Choroid plexus epithelial cell (primary cell): ENCODE data around the gene MESP1.

Experiments
- DNase-seq: peaks from one replicate; pipeline ENCODE4 v3.0.0-alpha.2; 2010; ENCODE audit warnings: low read depth
- H3K4me3 ChIP-seq: 2 replicates; pipeline ENCODE4 v1.5.1; 2011; ENCODE audit warnings: low read depth, mild to moderate bottlenecking, control low read depth, low read length, moderate library complexity
- TF ChIP-seq, protein P1 (sequence below): conservative IDR thresholded peaks from 2 replicates; pipeline ENCODE4 v1.5.1; 2011; ENCODE audit warnings: low read depth, mild to moderate bottlenecking, control low read depth, inconsistent platforms, low read length, moderate library complexity

Gene MESP1, protein sequence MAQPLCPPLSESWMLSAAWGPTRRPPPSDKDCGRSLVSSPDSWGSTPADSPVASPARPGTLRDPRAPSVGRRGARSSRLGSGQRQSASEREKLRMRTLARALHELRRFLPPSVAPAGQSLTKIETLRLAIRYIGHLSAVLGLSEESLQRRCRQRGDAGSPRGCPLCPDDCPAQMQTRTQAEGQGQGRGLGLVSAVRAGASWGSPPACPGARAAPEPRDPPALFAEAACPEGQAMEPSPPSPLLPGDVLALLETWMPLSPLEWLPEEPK

DNA sequence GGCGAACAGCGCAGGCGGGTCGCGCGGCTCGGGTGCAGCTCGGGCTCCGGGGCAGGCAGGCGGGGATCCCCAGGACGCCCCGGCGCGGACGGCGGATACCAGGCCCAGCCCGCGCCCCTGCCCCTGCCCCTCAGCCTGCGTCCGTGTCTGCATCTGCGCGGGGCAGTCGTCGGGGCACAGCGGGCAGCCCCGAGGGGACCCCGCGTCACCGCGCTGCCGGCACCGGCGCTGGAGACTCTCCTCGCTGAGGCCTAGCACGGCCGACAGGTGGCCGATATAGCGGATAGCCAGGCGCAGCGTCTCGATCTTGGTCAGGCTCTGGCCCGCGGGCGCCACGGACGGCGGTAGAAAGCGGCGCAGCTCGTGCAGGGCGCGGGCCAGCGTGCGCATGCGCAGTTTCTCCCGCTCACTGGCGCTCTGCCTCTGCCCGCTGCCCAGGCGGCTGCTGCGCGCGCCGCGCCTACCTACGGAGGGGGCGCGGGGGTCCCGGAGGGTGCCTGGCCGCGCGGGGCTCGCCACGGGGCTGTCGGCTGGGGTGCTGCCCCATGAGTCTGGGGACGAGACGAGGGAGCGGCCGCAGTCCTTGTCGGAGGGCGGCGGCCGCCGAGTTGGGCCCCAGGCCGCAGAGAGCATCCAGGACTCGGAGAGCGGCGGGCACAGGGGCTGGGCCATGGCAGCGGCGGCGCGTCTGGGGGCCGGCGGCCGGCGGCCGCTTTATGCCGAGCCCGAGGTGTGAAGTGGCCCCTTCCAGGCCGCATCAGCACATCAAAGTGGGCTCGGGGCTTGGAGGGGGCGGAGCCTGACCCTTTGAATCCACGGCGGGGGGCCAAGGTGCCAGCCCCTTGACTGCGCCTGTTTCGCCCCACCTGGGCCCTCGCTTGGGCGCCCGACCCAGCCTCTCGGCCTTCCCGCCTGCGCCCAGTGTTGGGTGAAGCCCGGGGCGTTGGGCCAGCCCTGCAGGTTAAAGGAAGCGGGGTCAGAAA lies at the start of gene MESP1:
Gene MESP1, minus strand, starts transcription at position 690 of the 983 bp plus-strand sequence. Its CDS starts 18 bp downstream, at position 672.
- peak; percentile 92 for DNase-seq
- peak within 1 kb of the TSS; percentile 62 for H3K4me3 ChIP-seq
- TF ChIP-seq, protein P1, sequence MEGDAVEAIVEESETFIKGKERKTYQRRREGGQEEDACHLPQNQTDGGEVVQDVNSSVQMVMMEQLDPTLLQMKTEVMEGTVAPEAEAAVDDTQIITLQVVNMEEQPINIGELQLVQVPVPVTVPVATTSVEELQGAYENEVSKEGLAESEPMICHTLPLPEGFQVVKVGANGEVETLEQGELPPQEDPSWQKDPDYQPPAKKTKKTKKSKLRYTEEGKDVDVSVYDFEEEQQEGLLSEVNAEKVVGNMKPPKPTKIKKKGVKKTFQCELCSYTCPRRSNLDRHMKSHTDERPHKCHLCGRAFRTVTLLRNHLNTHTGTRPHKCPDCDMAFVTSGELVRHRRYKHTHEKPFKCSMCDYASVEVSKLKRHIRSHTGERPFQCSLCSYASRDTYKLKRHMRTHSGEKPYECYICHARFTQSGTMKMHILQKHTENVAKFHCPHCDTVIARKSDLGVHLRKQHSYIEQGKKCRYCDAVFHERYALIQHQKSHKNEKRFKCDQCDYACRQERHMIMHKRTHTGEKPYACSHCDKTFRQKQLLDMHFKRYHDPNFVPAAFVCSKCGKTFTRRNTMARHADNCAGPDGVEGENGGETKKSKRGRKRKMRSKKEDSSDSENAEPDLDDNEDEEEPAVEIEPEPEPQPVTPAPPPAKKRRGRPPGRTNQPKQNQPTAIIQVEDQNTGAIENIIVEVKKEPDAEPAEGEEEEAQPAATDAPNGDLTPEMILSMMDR, result peak; percentile 67

DNA sequence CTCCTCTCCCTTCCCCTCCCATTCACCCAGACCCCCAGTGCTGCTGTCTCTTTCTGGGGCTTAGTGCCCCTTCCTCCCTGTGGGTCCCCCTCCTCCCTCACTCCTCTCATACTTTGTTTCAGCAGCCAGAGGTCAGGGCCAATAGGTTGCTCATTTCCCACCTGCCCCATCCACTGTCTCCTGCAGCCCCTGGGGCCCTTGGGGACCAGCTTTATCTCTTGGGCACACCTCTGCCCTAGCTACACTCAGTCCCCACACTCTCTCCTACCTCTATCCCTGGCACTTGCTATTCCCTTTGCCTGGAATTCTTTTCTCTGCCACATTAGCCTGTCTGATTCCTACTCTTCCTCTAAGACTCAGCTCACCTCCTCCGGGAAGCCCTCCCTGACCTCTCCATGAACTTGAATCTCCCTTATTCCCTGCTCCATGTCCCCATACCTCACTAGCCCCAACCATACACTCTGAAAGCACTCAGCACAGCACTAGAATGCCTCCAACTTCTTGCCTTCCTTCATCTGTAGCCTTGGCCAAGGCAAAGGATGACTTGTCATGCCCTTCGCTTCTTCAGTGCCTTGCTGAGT lies 49.0 kb upstream of the MESP1 start:
- no peak for DNase-seq
- TF ChIP-seq, protein P1, result no peak
- no peak overlapping the region for H3K4me3 ChIP-seq

DNA sequence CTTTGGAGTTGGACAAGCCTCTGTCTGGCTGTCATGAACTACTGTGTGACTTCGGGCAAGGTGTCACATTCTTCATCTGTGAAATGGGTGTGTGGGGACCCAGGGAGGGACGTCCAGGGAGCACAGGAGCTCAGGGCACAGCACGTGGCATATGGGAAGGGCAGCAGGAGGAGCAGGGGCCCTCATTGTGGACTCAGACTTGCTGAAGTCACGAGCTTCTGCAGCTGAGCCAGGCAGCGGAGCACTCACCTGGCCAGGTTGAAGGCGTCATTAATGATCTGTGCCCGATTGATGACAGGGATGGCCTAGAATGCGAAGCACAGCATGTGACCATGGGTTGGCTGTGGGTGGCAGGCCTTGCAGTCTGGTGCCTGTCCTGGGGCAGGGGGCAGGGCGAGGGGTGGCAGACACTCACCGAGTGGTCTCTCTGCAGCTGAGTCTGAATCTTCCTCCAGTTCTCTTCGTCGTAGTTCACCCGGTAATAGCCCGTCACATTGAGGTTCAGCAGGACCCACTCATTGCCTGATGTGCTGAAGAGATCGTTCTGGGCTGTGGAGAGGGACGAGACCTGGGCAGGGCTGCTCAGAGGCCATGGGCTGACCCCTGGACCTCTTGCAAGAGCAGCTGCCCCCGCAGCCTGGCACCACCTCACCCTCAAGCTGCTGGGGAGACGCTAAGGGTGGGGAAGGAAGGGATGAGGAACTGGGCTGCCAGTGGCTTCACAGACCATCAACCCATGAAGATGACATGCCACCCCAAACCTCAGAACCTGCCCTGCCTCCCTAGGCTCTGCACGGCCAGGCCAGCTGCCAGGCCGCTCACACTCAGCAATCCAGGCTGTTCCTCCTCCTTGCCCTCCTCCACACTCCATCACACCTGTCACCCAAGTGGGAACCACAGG lies 48.2 kb upstream of the MESP1 start:
- no peak for DNase-seq
- H3K4me3 ChIP-seq, result no peak overlapping the region
- TF ChIP-seq, protein P1, result no peak

DNA sequence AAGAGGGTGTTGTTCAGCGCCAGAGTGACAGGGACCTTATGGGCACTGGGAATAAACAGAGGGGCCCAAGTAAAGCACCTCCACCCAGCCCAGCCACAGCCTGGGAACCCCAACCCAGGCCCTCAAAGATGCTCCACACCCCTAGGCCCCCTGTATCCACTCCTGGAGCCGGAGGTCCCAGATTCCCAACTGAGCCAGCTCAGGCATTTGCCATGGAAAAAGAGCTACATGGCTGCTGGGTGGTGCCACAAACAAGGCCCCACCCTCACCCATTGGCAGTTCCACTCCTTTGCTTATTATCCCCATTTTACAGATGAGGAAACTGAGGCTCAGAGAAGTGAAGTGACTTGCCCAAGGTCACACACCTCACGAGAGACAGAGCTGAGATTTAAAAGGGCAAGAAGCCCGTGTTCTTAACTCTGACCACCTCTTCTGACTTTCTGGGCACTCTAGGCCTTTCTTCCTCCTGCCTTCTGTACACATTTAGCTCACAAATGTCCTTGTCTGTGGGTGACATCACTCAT lies 46.7 kb upstream of the MESP1 start:
- no peak for DNase-seq
- TF ChIP-seq, protein P1, result no peak
- no peak overlapping the region for H3K4me3 ChIP-seq

DNA sequence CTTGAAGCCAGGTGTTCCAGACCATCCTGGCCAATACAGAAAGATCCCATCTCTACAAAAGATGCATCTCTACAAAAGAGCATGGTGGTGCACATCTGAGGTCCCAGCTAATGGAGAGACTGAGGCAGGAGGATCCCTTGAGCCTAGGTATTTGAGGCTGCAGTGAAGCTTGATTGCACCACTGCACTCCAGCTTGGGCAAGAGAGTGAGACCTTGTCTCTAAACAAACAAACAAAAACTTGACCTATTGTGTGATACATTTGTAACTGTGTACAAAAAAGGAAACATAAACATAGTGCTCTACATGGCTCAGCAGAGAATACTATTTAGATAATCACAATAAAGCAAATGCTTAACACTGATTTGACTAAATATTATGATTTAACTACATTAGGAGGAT lies 44.9 kb upstream of the MESP1 start:
- TF ChIP-seq, protein P1, result no peak
- H3K4me3 ChIP-seq, result no peak overlapping the region

More for the DNA sequence above, 44.9 kb upstream of the MESP1 start:
- DNase-seq, result no peak
